Upper lobe of left lung (tissue), 4 donors: ENCODE data around the gene NUP93.
"Not testable (repeated sequence)": the region's sequence is repeated elsewhere in the genome, so short reads cannot be mapped to it uniquely, and the experiment has no call there.

Source experiments
- CTCF ChIP-seq, 6 experiments: fragments of 450-650 bp in 4 of 6; fragments of 200-600 bp in 2 of 6; sonication (generic) in 2 of 6; IDR thresholded peaks; one replicate each; pipeline ENCODE4 v1.5.1; 2016 to 2019; ENCODE audit warnings: antibody characterized with exemption in 6 of 6
- EP300 ChIP-seq, 4 donors: sonication (generic); formaldehyde crosslinking; IDR thresholded peaks; one replicate each; pipeline ENCODE4 v1.5.1; 2017; ENCODE audit warnings: antibody characterized with exemption in 4 of 4, control low read depth in 2 of 4
- POLR2A ChIP-seq, 4 donors: fragments of 450-650 bp; IDR thresholded peaks; one replicate each; pipeline ENCODE4 v1.5.1; 2016 to 2017; ENCODE audit warnings: antibody characterized with exemption in 4 of 4, mild to moderate bottlenecking in 2 of 4
- POLR2AphosphoS5 ChIP-seq, 2 donors: sonication (generic); formaldehyde crosslinking; IDR thresholded peaks; one replicate each; pipeline ENCODE4 v1.5.1; 2017; ENCODE audit warnings: antibody characterized with exemption in 2 of 2

- not testable (repeated sequence) for TF ChIP-seq POLR2AphosphoS5, CTCF, POLR2A, EP300 (IDR thresholded peaks at IDR 0.05)
Observed at GRCh38 chr16:56884929-56885328, 155.0 kb downstream of the NUP93 start.
